GM21367 (cell line): ENCODE measurements around the gene CDCP1.

Experiments used
- ATAC-seq: cut with Tn5 transposase; IDR thresholded peaks from one replicate; pipeline ENCODE4 v1.9.1; 2021; ENCODE audit not compliant: unreplicated experiment

CDCP1 gene

DNA sequence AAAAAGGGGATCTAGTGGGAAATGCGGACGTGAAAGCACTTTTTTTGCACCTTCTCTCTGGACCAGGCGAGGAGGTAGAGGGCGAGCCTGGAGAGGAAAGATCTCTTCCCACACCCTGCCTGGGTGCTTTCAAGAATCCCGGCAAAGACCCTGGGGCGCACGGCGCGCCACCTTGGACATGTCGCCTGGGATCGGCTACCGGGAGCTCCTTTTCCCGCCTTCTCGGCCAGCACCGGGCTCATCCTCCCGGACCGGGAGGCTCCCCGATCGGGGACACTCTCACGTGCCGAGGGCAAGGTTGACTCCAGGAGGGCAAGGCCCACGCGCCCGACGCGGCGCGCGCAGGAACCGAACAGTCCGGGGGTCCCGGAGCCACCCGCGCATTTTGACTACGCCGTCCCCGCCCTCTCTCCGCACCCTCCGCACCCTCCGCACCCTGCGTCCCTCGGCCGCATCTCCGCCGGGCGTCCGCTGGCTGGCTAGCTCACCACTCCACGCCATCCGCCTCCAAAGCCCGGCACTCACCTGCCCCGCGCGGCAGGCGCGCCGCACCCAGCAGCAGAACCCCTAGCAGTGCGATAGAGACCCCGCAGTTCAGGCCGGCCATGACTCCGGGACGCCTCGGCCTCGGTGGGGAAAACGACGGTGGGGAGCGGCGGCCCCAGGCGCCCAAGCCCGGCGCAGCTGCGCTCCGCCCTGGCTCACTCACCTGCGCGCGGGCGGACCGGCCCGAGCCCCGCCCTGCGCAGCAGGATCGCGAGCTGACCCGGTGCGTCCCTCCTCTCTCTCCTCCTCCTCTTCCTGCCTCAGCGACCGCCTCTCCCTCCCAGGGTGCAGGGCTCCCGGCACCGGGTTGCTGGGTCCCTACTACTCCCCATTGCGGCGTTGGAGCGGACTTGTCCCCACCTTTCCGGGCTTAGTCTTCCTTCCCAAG, at the start of gene CDCP1:
CDCP1 (minus strand) TSS at position 698 of the 934 bp plus-strand sequence; CDS start at position 607, 91 bp downstream.
- no peak for ATAC-seq

- no peak for ATAC-seq
Measured at GRCh38 chr3:45194791-45195190, 48.6 kb upstream of the CDCP1 start.

DNA sequence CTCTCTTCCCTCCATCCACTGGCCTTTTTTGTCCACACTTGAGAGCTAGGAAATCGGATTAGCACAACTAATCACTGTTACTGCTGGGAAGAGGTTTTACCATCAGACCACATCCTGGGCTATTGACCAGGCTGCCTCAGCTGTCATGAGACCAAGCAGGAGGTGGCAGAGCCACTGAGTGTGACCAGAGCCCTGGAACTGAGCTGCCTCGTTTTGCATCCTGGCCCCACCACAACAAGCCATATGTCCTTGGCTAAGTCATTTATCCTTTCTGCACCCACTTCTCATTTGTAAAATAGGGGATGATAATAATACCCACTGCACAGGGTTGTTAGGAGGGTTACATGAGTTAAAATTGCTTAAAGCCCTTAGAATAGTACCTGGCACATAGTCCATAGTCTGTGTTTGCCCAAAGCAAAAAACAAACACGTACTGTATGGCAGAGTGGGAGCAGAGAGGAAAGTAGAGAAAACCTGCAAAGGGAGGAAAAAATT, 45.8 kb upstream of the CDCP1 start:
- ATAC-seq = no peak

GRCh38 chr3:45191424-45191823, 45.2 kb upstream of the CDCP1 start:
- no peak for ATAC-seq

DNA sequence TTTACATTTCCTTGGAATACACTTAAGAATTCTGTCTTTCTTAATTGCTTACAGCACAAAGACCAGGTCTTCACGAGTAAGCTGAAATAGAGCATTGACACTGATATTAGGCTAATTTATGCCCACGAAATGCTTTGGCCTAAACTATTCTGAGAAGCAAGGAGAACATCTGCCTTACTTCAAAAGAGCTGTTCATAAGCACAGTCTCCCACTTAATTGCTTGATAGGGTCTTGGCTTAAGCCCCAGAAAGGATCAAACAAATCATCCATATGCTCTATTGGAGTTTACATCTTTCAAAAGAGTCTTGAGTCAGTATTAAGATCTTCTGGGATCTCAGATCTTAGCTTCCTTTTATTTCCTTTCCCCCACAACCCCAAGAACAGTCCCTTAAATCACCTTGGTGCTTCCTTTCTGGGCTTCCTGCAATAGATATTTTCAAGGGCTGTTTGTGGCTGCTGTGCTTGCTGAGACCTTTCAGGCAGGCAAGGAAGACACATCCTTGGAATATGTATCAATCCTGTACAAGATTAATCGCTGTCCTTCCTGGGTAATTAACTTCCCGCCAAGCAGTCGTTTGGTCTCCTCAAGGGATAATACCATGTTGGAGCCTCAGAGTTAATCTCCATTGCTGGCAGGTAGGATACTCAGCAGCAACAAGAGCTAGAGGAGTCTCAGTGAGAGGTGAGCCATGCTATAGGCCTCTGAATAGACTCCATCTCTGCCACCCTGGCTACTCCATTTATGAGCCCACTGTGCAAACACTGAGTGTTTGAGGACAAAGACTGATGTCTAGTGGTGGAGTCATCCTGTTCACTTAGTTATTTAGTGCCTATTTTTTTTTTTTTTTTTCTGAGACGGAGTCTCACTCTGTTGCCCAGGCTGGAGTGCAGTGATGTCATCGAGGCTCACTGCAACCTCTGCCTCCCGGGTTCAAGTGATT, 42.8 kb upstream of the CDCP1 start:
- no peak for ATAC-seq

- no peak for ATAC-seq
Measured at GRCh38 chr3:45187694-45188141, 41.5 kb upstream of the CDCP1 start.

DNA sequence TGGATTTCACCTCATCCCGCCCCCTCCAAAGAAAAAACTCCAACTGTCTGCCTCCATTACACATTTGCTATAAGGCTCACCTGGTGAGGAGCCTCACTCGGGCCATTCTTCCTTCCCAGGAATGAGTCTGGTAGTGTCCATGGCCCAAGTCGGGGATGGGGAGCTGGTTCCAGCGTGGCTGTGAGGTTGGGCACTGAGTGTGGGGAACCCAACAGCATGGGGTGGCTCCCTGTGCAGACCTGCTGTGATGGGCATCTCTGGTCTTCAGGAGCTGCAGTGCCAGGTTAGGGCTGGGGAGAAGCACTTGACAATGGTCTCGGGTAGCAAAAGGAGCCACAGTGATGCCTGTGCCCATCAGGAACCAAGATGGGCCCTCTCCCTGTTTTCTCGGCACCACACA, 40.7 kb upstream of the CDCP1 start:
- no peak for ATAC-seq

DNA sequence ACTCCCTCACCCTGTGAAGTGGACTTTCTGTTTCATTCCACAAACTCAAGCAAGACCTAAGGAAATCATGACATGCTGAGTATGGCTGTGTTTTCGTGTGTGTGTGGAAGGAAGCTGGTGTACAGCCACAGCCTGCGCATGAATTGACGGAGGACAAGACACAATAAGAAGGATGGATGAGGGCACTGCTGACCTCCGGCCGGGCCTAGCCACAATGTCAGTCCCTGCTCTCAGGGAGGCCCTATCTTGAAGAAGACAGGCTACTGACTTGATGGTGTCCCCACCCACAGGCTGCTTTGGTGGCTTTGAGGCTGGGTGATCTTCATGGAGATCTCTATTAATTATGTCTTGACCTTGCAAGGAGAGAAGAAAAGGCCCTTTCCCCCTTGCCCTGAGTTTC, 39.3 kb upstream of the CDCP1 start:
- ATAC-seq = no peak

GRCh38 chr3:45185052-45185451, 38.9 kb upstream of the CDCP1 start:
- ATAC-seq = no peak

- ATAC-seq = no peak
Measured at GRCh38 chr3:45183872-45184262, 37.7 kb upstream of the CDCP1 start.

DNA sequence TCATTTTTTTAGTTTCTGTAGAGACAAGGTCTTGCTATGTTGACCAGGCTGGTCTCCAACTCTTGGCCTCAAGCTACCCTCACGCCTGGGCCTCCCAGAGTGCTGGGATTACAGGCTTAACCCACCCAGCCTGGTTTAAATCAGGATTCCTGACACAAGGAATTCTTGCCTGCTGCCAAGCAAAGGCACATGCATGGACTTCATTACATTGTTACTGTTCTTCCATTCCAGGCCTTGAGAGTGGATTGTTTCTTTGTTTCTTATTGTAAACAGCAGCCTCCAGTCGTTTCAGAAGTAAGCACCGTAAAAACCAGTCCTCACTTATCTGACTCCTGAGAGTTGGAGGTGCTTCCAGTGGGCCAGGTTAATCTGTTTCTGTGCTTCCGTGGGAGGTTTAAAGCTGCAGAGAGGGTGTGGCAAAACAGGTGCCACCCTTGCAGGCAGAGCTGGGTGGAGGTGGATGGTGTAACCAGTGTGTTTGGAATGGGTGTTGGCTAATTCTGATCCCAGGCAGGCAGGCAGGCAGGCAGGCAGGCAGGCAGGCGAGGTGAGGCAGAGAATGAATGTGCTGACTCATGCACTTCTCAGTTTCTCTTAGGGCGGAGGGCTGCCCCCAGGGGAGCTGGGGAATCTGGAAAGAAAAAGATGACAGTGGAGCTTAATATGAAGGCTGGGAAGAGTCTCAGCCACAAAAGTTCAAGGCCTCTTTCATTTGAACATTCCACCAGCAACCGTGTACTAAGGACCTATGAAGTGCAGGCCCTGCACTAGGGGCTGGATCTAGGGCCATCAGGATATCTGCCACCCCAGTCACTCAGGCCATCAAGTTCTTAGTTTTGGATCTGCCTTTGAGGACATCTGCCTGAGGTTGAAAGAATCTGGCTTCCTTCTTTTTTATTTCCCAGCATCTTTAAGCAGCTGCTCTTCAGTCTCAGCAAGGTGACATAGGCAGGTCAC, 37.0 kb upstream of the CDCP1 start:
- no peak for ATAC-seq

GRCh38 chr3:45181496-45181895, 35.3 kb upstream of the CDCP1 start:
- no peak for ATAC-seq

DNA sequence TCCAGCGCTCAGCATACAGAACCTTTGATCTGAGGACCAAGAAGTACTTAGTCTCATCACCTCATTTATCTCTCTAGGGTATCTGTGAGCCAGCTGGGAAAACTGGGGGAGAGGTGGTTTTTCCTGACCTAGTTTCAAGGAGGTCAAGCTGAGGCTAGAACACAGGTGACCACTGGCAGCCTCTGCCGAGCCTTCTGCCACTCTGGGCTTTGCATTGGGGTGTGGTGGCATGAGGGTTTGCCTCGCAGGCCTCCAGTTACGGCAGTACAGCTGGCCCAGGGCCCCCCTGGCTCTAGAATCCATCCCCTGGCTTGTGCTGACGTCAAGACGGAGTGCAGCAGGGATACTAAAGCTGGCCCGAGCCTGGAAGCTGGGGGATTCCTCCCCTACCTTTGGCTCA, 34.7 kb upstream of the CDCP1 start:
- ATAC-seq = no peak

DNA sequence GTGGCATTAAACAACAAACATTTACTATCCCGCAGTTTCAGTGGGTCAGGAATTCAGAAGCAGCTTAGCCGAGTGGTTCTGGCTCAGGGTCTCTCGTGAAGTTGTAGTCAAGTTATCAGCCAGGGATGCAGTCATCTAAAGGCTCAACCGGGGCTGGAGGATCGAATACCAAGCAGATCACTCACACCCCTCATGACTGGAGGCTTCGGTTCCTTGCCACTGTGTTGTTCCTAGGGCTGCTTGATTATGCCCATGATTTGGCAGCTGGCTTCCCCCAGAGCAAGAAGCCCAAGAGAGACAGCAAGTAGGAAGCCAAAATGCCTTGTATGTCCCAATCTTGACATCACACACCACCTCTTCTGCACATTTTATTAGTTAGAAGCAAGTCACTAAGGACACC, 33.9 kb upstream of the CDCP1 start:
- no peak for ATAC-seq

DNA sequence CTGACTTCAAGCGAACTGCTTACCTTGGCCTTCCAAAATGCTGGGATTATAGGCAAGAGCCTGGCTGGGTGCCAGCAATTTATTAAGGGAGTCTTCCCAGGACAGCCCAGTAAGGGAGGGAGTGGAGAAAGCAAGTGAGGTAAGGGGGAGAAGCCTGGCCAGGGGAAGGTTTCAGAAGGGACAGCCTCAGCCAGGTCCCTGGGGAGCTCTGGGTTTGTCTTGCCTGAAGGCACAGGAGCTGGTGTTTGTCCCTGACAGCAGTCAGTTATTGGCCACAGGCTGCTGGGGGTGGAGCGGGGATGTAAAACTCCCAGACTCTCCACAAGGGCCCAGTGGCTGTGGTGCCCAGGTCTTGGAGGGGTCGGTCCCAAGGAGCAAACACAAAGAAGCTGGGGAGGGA, 33.0 kb upstream of the CDCP1 start:
- no peak for ATAC-seq

DNA sequence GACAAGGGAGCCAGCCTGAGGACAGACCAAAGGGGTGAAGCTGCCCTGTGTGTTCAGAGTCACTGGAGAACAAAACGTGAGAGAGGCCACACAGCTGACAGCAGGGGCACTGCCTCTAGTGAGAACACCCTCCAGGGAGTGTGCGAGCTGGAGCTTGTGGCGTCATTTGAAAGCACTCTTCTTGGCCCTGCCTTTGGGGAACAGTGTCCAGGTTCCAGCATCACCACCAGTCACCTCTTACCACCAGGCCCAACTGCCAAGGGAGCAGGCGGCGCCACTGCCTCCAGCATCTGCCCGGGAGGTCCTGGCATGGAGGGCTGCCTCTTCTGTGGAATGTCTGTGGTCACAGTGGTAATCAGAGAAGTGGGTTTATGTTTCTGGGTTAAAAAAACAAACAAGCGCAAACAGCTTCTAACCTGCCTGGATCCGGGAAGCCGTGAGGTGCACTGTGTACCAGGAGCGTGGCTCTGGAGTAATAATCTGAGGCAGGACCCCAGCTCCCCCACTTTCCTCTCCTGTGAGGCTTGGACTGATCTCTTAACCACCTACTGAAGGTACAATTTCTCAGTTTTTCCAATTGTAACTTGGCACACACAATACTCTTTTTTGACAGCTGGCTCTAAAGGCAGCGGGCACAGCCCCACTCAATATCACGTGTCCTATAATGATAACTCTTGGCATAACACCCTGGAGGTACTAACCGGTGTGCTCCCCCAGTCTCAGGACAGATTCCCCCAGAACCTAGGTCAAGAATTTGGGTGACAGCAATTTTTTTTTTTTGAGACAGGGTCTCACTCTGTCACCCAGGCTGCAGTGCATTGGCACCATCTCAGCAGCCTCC, 32.2 kb upstream of the CDCP1 start:
- ATAC-seq = no peak

- ATAC-seq = no peak
Measured at GRCh38 chr3:45176912-45177311, 30.7 kb upstream of the CDCP1 start.

DNA sequence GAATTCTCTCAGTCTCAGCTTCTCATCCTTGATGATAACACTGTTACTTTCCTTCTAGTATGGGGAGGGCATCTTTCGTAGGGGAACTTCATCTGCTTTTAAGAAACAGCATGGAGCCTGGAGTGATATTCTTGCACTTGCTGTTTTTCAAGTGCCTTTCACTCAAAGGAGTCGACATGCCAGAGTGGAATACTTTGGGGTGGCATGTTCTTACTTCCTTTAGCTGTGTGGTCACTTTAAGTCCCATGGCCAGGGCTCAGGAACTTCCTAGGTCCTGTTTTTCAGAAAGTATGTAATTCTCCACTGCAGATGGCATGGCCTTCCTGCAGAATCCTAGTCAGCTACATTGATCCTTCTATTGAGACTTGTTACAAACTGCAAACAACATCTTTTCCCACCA, 28.1 kb upstream of the CDCP1 start:
- ATAC-seq = no peak

DNA sequence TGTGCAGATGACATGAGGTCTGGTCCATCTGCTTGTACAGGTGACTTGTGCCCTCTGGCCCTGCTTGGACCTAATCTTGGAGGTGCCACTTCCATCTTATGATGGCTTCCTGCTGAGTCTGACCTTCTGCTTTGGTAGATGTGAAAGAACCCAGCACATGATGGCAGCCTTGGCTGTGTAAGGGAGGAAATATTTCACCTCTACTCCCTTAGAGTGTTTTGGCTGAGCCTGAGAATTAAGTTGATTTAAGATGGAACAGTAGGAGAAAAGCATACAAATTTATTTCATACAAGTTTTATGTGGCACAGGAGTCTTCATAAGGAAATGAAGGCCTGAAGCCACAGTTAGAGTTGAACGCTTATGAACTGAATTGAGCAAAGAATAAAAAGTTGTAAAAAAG, 27.6 kb upstream of the CDCP1 start:
- no peak for ATAC-seq

GRCh38 chr3:45171283-45171682, 25.1 kb upstream of the CDCP1 start:
- ATAC-seq = no peak
